22Rv1 (cell line): Measurements from ENCODE around the gene SKI.

Source experiments
- H3K27ac ChIP-seq: fragments of 450-650 bp; 2 replicates; pipeline ENCODE4 v1.5.1; 2017
- ZFX ChIP-seq: fragments of 450-650 bp; IDR thresholded peaks from 2 replicates; pipeline ENCODE4 v1.6.1; 2017; ENCODE audit warnings: antibody characterized with exemption, borderline replicate concordance
- TF ChIP-seq, protein P1 (sequence below): fragments of 450-650 bp; IDR thresholded peaks from 2 replicates; pipeline ENCODE4 v1.5.1; 2017; ENCODE audit warnings: mild to moderate bottlenecking

Gene SKI

DNA sequence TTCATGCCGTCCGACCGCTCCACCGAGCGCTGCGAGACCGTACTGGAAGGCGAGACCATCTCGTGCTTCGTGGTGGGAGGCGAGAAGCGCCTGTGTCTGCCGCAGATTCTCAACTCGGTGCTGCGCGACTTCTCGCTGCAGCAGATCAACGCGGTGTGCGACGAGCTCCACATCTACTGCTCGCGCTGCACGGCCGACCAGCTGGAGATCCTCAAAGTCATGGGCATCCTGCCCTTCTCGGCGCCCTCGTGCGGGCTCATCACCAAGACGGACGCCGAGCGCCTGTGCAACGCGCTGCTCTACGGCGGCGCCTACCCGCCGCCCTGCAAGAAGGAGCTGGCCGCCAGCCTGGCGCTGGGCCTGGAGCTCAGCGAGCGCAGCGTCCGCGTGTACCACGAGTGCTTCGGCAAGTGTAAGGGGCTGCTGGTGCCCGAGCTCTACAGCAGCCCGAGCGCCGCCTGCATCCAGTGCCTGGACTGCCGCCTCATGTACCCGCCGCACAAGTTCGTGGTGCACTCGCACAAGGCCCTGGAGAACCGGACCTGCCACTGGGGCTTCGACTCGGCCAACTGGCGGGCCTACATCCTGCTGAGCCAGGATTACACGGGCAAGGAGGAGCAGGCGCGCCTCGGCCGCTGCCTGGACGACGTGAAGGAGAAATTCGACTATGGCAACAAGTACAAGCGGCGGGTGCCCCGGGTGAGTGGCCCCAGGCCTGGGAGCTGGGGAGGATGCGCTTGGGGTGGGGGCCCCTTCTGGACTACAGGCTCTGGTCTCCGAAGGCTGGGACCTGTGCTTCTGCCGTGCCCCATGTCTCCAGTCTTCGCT, 1.1 kb downstream of the SKI start:
- TF ChIP-seq, protein P1, sequence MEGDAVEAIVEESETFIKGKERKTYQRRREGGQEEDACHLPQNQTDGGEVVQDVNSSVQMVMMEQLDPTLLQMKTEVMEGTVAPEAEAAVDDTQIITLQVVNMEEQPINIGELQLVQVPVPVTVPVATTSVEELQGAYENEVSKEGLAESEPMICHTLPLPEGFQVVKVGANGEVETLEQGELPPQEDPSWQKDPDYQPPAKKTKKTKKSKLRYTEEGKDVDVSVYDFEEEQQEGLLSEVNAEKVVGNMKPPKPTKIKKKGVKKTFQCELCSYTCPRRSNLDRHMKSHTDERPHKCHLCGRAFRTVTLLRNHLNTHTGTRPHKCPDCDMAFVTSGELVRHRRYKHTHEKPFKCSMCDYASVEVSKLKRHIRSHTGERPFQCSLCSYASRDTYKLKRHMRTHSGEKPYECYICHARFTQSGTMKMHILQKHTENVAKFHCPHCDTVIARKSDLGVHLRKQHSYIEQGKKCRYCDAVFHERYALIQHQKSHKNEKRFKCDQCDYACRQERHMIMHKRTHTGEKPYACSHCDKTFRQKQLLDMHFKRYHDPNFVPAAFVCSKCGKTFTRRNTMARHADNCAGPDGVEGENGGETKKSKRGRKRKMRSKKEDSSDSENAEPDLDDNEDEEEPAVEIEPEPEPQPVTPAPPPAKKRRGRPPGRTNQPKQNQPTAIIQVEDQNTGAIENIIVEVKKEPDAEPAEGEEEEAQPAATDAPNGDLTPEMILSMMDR, result peak; percentile 54
- TF ChIP-seq ZFX, result no peak
- peak overlapping the region; percentile 84 for H3K27ac ChIP-seq

DNA sequence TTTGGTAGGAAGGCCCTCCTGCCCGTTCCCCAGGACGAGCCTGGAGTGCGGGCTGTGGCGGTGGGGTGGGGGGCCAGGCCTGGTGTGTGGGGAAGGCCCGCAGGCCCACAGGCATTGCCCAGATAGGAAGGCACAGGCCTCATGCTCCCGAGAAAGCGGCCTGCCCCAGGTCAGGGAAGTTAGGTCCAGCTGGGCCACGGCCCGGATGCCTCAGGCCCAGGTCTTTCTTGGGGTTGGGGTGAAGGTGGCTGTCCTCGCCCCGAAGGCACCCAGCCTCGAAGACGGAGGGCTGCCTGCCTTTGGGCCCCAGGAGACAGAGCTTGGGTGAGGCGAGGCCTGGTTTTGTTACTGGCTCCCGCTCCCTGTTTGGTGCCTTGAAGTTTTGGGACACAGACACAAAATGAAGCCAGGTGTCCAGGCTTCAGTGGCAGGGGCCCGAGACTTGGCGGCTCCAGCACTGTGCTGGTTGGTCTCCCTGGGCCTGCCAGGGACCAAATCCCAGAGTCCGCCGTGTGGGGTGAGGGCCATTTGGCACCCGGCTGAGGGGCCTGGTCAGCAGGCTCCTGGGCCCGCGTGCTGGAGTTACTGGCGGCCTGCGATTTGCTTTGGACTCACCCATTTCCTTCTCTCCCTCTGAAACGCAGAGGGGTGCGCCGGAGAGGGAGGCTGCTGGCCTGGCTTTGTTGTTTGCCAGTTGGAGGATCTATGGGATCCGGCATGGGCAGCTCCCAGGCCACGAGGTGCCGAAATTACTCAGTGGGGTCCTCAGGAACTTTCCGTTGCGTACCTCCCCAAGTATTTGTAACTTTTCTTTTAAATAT, 2.0 kb downstream of the SKI start:
- H3K27ac ChIP-seq, result peak overlapping the region; percentile 84
- TF ChIP-seq ZFX, result no peak
- TF ChIP-seq, protein P1, result no peak

DNA sequence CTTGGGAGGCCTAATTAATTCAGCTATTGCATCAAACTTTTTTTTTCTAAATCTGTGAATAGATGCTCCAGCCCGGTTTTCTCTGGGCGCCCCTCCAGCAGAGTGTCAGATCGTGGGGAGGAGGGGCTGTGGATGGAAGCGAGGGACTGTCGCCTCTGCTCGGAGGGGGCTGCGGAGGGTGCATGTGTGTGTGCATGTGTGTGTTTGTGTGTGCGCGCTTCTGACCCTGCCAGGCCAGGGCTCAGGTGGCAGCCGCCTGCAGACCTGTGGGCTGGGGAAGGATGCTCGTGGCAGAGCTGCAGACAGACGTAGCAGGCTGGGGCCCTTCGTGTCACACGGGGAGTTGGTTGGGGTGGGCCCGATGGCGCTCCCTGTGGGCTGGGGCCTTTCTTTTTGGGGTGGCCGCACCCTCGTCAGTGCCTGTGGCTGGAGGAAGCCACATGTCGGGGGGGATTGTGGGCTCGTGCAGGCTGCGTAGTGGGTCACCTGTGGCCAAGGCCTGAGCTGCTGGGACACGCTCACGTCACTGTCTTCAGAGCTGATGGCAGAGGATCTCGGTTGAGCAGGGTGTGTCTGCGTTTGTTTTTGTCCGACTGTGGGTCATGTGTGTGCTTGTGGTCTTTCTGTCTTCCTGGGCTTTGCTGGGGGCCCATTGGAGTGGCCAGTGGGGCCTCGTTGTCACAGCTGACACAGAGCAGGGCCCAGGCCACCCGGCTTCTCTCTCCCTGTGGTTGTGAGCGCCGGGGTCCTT, 2.8 kb downstream of the SKI start:
- peak overlapping the region; percentile 22; the same call in 1 of the 2 replicates for H3K27ac ChIP-seq
- TF ChIP-seq, protein P1, result no peak
- TF ChIP-seq ZFX, result no peak

DNA sequence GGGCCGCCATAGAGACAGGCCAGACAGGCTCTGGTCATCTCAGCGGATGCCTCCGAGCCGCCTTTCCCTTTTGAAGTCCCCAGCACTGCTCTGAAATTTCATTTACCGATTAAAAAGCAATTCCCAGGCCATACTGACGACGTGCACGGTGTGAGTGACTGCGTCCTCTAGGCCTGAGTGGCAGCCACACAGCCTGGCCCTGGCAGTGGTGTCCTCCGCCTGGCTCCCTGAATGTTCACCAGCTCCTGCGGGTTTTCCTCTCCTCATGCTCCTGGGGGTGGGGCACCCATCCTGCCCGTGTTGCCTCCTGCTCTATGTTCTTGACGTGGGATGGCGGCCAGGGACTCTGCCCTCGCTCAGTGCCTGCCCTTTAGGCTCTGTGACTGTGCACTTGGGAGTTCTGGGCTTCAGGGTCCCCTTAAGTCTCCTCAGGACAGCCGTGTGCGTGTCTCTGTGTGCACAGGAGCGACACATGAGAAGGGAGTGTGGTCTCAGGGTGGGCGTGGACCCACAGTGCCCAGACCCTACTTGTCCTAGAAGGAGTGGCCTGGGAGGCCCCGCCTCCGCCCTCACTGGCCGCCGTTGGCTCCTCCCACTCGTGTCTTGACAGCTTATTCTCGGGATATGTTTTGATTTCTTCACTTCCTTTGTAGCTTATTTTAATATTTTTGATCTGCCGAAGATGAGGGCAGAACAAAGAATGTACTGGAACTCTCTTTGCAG, 3.6 kb downstream of the SKI start:
- TF ChIP-seq ZFX, result no peak
- TF ChIP-seq, protein P1, result no peak
- H3K27ac ChIP-seq, result peak overlapping the region; percentile 22; the same call in 1 of the 2 replicates

DNA sequence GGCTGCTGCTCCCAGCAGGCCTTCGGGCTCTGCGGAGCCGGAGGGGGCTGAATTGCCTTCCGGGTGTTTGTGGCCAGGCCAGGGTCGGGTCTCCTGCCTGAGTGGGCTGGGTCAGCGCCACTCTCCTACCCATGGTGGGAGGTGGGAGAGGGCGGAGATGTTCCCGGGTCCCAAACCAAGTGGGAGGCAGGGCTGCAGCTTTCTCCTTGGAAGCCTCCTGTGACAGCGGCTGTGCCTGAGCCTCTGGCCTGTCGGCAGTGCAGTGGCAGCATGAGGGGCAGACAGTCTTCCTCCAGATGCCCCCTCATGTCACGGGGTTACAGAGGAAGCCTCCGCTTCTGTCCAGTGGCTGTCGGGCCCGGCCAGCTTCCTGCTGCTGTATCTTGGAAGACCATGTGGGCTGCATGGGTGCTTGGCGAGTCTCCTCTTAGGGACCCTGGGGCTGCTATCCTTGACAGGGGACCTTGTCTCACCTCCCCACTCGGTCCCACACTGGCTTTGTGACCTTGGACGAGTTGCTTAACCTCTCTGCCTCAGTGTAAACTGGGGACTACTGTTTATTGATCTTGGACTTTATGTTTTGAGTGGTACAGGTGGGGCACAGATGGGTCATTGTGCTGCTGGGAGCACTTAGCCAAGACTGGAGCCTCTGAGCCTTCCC, 4.3 kb downstream of the SKI start:
- no peak for TF ChIP-seq ZFX
- TF ChIP-seq, protein P1, result no peak
- H3K27ac ChIP-seq, result 0 out of 2 replicates have a peak overlapping the region, but pooled peaks have one; percentile 22

DNA sequence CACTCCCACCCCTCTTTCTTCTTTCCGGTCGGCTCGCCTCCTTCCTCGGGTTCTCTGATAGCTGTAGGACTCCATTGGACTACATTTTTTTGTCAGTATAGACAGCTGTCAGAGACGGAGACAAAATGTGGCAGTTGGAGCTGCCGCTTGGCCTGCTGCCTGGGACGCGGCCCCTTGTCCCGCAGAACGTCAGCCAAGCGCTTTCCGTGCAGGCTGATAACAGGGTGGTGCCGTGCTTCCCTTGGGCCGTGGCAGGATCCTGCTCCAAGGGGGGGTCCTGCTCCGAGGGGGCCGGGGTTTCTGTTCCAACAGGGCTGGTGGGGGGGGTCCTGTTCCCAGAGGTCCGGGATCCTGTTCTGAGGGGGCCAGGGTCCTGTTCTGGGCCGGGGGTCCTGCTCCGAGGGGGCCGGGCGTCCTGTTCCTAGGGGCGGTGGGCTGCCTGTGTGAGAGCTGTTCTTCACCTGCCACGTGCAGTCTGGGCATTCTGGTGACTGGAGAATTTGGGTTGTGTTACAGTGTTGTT, 4.9 kb downstream of the SKI start:
- H3K27ac ChIP-seq, result no peak overlapping the region
- no peak for TF ChIP-seq ZFX
- TF ChIP-seq, protein P1, result no peak
